Measurements from ENCODE around the gene ALDH4A1.

GRCh38 chr1:18899363-18900049, 2.8 kb downstream of the ALDH4A1 start:
- TF ChIP-seq CTCF (conservative IDR thresholded peaks at IDR 0.05; ENCODE audit: low read depth, low read length) (no peak), EZH2 (IDR thresholded peaks at IDR 0.05; ENCODE audit: borderline replicate concordance, low read depth, low read length, poor library complexity, severe bottlenecking) (no peak)
